Breast epithelium (tissue), 3 donors: ENCODE data around the gene LGI4.

Experiments
- CTCF ChIP-seq, 3 donors: fragments of 450-650 bp; IDR thresholded peaks; one replicate each; pipeline ENCODE4 v1.5.1; 2016 to 2017; ENCODE audit warnings: antibody characterized with exemption in 3 of 3, mild to moderate bottlenecking in 3 of 3, moderate library complexity in 3 of 3
- POLR2A ChIP-seq: fragments of 450-650 bp; IDR thresholded peaks from one replicate; pipeline ENCODE4 v1.6.1; 2016; ENCODE audit warnings: antibody characterized with exemption, mild to moderate bottlenecking, moderate library complexity
- POLR2AphosphoS5 ChIP-seq, 3 donors: sonication (generic); formaldehyde crosslinking; IDR thresholded peaks; one replicate each; pipeline ENCODE4 v1.6.1; 2017; ENCODE audit warnings: antibody characterized with exemption in 3 of 3

DNA sequence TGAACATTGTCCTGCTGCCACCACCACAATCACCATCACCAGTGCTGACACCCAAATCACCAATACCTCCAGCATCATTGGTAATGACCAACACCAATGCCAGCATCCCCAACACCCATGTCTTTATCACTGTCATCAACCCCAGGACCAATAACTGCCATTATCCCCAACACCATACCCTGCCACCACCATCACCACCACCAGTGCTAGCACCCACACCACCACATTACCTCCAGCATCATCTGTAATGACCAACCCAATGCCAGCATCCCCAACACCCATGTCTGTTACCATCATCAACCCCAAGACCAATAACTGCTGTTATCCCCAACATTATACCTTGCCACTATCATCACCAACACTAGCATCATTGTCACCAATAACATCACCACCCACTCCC, 2.6 kb downstream of the LGI4 start:
- TF ChIP-seq CTCF (IDR thresholded peaks at IDR 0.05): no peak
- no peak for TF ChIP-seq POLR2A
- no peak for TF ChIP-seq POLR2AphosphoS5 (IDR thresholded peaks at IDR 0.05)
